ENCODE data around the gene ALG11. TPM values are rescaled to one million over a fixed set of nuclear protein-coding genes. Genes with fewer than 3 reads are reported as not detected.

ALG11 gene
- total RNA-seq, 4 donors from 2014 or later: 9.0 to 30.6 (median 28.8) TPM

DNA sequence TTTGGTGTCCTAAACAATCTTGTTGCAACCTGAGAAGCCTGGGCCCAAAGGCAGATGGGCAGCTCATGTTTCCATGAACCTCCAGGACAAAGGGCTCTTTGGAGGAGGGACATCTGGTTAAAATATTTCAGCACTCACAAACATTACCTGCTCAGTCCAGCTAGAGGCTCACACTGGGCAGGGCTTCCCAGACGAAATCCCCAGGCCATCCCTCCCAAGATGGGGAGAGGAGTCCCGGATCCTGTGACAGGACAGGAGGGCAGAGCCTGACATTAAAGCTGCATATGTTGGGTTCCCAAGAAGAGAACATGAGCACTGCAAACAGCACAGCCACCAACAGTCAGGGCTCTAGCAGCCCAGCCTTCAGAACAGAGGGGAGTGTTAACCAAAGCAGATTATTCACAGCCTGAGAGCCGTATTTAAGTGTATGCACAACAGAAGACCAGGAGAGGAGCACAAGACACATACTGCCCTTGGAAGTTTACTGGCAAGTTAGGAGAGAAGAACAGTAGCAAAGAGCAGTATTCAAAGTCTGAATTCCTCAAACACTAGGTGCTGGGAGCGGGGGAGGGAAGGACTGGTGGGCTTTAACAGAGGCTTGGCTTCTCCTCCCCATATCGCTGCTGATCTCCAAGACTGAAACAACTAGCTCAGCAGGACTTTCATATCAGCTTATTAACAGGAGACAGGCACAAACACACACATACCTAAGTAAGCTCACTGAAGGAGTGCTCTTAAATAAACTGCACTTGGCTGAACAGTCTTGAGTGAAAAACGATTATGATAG lies 13.3 kb upstream of the ALG11 start:
- H3K4me3 ChIP-seq: no peak overlapping the region
- no peak for DNase-seq
- no peaks in the 10 kb centered on the region for H3K9me3 ChIP-seq
- intact Hi-C loops (cut with DNase I; ENCODE audit: low total_unique reads) (no loop called here), in situ Hi-C loops (cut with MboI; ENCODE audit: low pct_ligation_motif_present in 1 of 4, low pct_unique_long_range_greater_than_20kb in 1 of 4, low sequenced_read_pairs in 3 of 4) (no loop called here)
- peaks cover 14 to 35% (median 18%) of the 10 kb centered on the region in 4 donors for H3K4me1 ChIP-seq
- H3K27me3 ChIP-seq: no peaks in the 10 kb centered on the region
- no peaks in the 10 kb centered on the region for H3K36me3 ChIP-seq
- 40 to 52% methylated on average over 1 to 6 of the region's 6 CpGs for WGBS, 2 donors (ENCODE audit: low coverage in 1 of 2)
- TF ChIP-seq POLR2A (IDR thresholded peaks at IDR 0.05) (no peak), EP300 (IDR thresholded peaks at IDR 0.05; ENCODE audit: low read depth) (no peak), POLR2AphosphoS5 (IDR thresholded peaks at IDR 0.05) (no peak)
- TF ChIP-seq, protein P1, sequence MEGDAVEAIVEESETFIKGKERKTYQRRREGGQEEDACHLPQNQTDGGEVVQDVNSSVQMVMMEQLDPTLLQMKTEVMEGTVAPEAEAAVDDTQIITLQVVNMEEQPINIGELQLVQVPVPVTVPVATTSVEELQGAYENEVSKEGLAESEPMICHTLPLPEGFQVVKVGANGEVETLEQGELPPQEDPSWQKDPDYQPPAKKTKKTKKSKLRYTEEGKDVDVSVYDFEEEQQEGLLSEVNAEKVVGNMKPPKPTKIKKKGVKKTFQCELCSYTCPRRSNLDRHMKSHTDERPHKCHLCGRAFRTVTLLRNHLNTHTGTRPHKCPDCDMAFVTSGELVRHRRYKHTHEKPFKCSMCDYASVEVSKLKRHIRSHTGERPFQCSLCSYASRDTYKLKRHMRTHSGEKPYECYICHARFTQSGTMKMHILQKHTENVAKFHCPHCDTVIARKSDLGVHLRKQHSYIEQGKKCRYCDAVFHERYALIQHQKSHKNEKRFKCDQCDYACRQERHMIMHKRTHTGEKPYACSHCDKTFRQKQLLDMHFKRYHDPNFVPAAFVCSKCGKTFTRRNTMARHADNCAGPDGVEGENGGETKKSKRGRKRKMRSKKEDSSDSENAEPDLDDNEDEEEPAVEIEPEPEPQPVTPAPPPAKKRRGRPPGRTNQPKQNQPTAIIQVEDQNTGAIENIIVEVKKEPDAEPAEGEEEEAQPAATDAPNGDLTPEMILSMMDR (IDR thresholded peaks at IDR 0.05): no peak
- peak overlapping the region in 1 of 4 donors; percentile 14 for H3K27ac ChIP-seq

DNA sequence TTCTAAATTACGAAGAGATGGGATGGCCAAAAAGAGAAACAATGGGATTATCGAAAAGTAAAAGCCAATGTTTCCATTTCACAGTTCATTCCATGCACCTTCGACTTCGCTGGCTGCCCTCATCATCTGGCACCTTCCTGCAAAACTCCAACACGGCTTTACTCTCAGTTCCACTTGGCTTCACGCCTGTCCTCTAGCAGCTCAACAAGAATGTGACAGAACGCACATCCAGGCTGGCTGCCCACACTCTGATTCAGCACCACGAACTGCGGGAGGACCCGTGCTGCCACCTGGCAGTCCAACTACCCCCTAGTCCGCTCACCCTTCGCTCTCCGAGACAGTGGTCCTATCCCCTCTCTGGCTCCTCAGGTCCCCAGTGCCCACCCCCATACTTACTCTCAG lies 12.7 kb upstream of the ALG11 start:
- peak overlapping the region in 1 of 4 donors; percentile 14 for H3K27ac ChIP-seq
- WGBS, 2 donors (ENCODE audit: low coverage in 1 of 2): 73 to 80% methylated on average over 2 to 13 of the region's 13 CpGs
- H3K36me3 ChIP-seq: no peaks in the 10 kb centered on the region
- H3K9me3 ChIP-seq: no peaks in the 10 kb centered on the region
- no peak for DNase-seq
- TF ChIP-seq EP300 (IDR thresholded peaks at IDR 0.05; ENCODE audit: low read depth): no peak
- H3K4me3 ChIP-seq: no peak overlapping the region
- intact Hi-C loops (cut with DNase I; ENCODE audit: low total_unique reads): no loop called here
- peaks cover 14 to 40% (median 22%) of the 10 kb centered on the region in 4 donors for H3K4me1 ChIP-seq
- no peaks in the 10 kb centered on the region for H3K27me3 ChIP-seq
- in situ Hi-C loops (cut with MboI; ENCODE audit: low pct_ligation_motif_present in 1 of 4, low pct_unique_long_range_greater_than_20kb in 1 of 4, low sequenced_read_pairs in 3 of 4): no loop called here

DNA sequence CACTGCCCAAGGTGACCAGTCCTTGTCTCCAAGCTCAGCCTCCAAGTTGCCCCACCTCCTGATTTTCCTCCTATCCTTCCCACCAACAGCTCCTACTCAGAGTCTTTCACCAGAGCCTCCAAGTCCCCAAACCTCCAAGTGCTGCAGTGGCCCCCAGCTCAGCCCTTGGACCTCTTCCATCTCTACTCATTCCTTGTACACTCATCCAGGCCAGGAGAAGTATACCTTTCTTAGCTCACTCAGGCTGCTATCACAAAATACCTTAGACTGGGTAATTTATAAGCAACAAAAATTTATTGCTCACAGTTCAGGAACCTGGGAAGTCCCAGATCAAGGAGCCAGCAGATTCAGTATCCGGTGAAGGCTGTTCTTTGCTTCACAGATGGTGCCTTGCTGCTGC lies 12.3 kb upstream of the ALG11 start:
- Histone ChIP-seq H3K36me3 (no peaks in the 10 kb centered on the region), H3K4me1 (peaks cover 14 to 40% (median 24%) of the 10 kb centered on the region in 4 donors), H3K27me3 (no peaks in the 10 kb centered on the region), H3K27ac (no peak overlapping the region), H3K4me3 (no peak overlapping the region), H3K9me3 (no peaks in the 10 kb centered on the region)
- TF ChIP-seq POLR2A (IDR thresholded peaks at IDR 0.05) (no peak), EP300 (IDR thresholded peaks at IDR 0.05; ENCODE audit: low read depth) (no peak), POLR2AphosphoS5 (IDR thresholded peaks at IDR 0.05) (no peak)
- TF ChIP-seq, protein P1 (IDR thresholded peaks at IDR 0.05): no peak
- 38% methylated on average over 1 of the region's 1 CpG; no CpG with 5 or more reads in 1 of the 2 donors for WGBS, 2 donors (ENCODE audit: low coverage in 1 of 2)
- intact Hi-C loops (cut with DNase I; ENCODE audit: low total_unique reads): loop anchor here (10.0 kb wide), 1 partner anchor 125 kb away; the partner anchor contains the start of gene NEK5
- no peak for DNase-seq
- in situ Hi-C loops (cut with MboI; ENCODE audit: low pct_ligation_motif_present in 1 of 4, low pct_unique_long_range_greater_than_20kb in 1 of 4, low sequenced_read_pairs in 3 of 4): loop anchor here in 2 of 4 donors (10.0 to 25.0 kb wide), 4 partner anchors 125 to 462 kb away; partner anchors contain the start of genes CKAP2 (in 1 of the 2), NEK5 (in 1 of the 2) and VPS36 (in 1 of the 2)

DNA sequence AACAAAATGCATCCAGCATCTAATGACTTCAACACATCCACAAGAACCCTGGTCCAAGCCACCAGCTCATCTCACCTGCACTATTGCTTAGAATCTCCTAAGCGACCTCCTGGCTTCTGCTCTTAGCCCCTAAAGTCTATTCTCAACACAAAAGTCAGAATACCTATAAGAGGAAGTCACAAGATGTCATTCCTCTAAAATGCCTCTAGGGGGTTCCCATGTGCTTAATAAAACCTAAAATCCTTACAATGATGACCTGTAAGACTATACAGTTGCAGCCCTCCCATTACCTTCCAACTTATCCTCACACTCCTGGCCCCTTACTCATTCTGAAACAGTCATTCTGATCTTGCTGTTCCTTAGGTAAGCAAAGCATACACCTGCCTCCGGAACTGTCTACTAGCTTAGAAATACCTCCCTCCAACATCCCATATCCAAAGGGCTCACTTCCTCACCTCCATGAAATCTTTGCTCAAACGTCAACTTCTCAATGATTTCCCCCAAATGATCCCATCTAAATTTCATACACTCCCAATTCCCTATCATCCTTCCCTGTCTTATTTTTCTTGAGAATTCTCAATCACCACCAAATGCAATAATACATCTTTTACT lies 11.0 kb upstream of the ALG11 start:
- H3K9me3 ChIP-seq: no peaks in the 10 kb centered on the region
- intact Hi-C loops (cut with DNase I; ENCODE audit: low total_unique reads) (loop anchor here (10.0 kb wide), 1 partner anchor 124 kb away; the partner anchor contains the start of gene NEK5), in situ Hi-C loops (cut with MboI; ENCODE audit: low pct_ligation_motif_present in 1 of 4, low pct_unique_long_range_greater_than_20kb in 1 of 4, low sequenced_read_pairs in 3 of 4) (loop anchor here in 2 of 4 donors (10.0 to 25.0 kb wide), 4 partner anchors 124 to 461 kb away; partner anchors contain the start of genes CKAP2 (in 1 of the 2), NEK5 (in 1 of the 2) and VPS36 (in 1 of the 2))
- no peak overlapping the region for H3K27ac ChIP-seq
- no peaks in the 10 kb centered on the region for H3K36me3 ChIP-seq
- peaks cover 3 to 30% (median 16%) of the 10 kb centered on the region in 4 donors for H3K4me1 ChIP-seq
- TF ChIP-seq, protein P1 (IDR thresholded peaks at IDR 0.05): peak; percentile 58 to 74 (median 70)
- TF ChIP-seq EP300 (IDR thresholded peaks at IDR 0.05; ENCODE audit: low read depth): no peak
- no peak for DNase-seq
- no peaks in the 10 kb centered on the region for H3K27me3 ChIP-seq
- H3K4me3 ChIP-seq: no peak overlapping the region
- WGBS, 2 donors (ENCODE audit: low coverage in 1 of 2): 34 to 42% methylated on average over 3 of the region's 3 CpGs

All from transverse colon (tissue), 4 donors.